HepG2 (cell line): ENCODE results near the gene KCND2.

ENCODE experiments used
- AFF4 ChIP-seq: sonication (generic); formaldehyde crosslinking; IDR thresholded peaks from 2 replicates; pipeline ENCODE4 v1.4.0; 2020; ENCODE audit warnings: missing genetic modification reagents
- ATF2 ChIP-seq: sonication (generic); formaldehyde crosslinking; IDR thresholded peaks from 2 replicates; pipeline ENCODE4 v1.4.0; 2020; ENCODE audit warnings: missing genetic modification reagents
- CBX2 ChIP-seq, 2 experiments: fragments of 200-600 bp in 1 of 2; sonication (generic); formaldehyde crosslinking in 1 of 2; IDR thresholded peaks; 2 replicates each; pipeline versions ENCODE4 v1.7.0 to v1.8.1; 2018 to 2022; ENCODE audit warnings: low read depth in 2 of 2, low read length in 1 of 2, mild to moderate bottlenecking in 1 of 2, missing genetic modification reagents in 1 of 2
- CTCF ChIP-seq: sonication (generic); formaldehyde crosslinking; IDR thresholded peaks from 2 replicates; pipeline ENCODE4 v1.5.0; 2020; ENCODE audit warnings: mild to moderate bottlenecking, missing genetic modification reagents, moderate library complexity
- ESRRA ChIP-seq: sonication (generic); formaldehyde crosslinking; IDR thresholded peaks from 2 replicates; pipeline ENCODE4 v1.5.1; 2020; ENCODE audit warnings: mild to moderate bottlenecking, low read depth, missing genetic modification reagents
- ETV5 ChIP-seq: IDR thresholded peaks from 2 replicates; pipeline ENCODE4 v1.6.1; 2018; ENCODE audit warnings: missing biosample characterization, missing genetic modification reagents, inconsistent platforms, borderline replicate concordance
- EZH2 ChIP-seq: conservative IDR thresholded peaks from 2 replicates; pipeline ENCODE4 v1.6.1; 2012; ENCODE audit warnings: mild to moderate bottlenecking, low read depth, low read length, moderate library complexity
- KLF11 ChIP-seq: IDR thresholded peaks from 2 replicates; pipeline ENCODE4 v1.6.1; 2016; ENCODE audit warnings: missing compliant biosample characterization
- NBN ChIP-seq: fragments of 450-650 bp; conservative IDR thresholded peaks from 2 replicates; pipeline ENCODE4 v1.6.1; 2017
- SP1 ChIP-seq, 2 experiments: fragments of 450-650 bp in 1 of 2; sonication (generic) in 1 of 2; formaldehyde crosslinking in 1 of 2; IDR thresholded peaks; 2 replicates each; pipeline versions ENCODE4 v1.4.0 to v1.6.1; 2016 to 2020; ENCODE audit warnings: missing genetic modification reagents in 1 of 2
- TAF1 ChIP-seq: sonication (generic); formaldehyde crosslinking; IDR thresholded peaks from 2 replicates; pipeline ENCODE4 v1.4.0; 2020; ENCODE audit warnings: missing genetic modification reagents

- TF ChIP-seq KLF11 (CRISPR knock-in tag) = no peak
- no peak for TF ChIP-seq SP1 (IDR thresholded peaks at IDR 0.05)
- no peak for TF ChIP-seq SP1 (CRISPR knock-in tag; IDR thresholded peaks at IDR 0.05)
- TF ChIP-seq NBN = no peak
- no peak for TF ChIP-seq ESRRA (CRISPR knock-in tag)
- no peak for TF ChIP-seq EZH2
- no peak for TF ChIP-seq ETV5 (CRISPR knock-in tag)
- TF ChIP-seq CBX2 (IDR thresholded peaks at IDR 0.05; ENCODE audit: low read depth, low read length) = no peak
- TF ChIP-seq CBX2 (CRISPR knock-in tag; IDR thresholded peaks at IDR 0.05; ENCODE audit: low read depth) = no peak
- TF ChIP-seq ATF2 (CRISPR knock-in tag) = no peak
- no peak for TF ChIP-seq CTCF (CRISPR knock-in tag)
- no peak for TF ChIP-seq TAF1
- no peak for TF ChIP-seq AFF4 (CRISPR knock-in tag)
These were observed 131.1 kb downstream of the KCND2 start for GRCh38 chr7:120404042-120404441.
